H1 (cell line): ENCODE measurements around the gene ALDOA. TPM values are rescaled to one million over a fixed set of nuclear protein-coding genes. Genes with fewer than 3 reads are reported as not detected.

Source experiments
- CTCF ChIA-PET: fragments of 300-600 bp; sonication (Branson Sonifier 250); formaldehyde crosslinking; loops from one replicate; lab custom pipeline; 2021; ENCODE audit not compliant: partially characterized antibody; lab: Charles Lee
- POLR2A ChIA-PET: fragments of 300-600 bp; sonication (Branson Sonifier 250); formaldehyde crosslinking; loops from one replicate; lab custom pipeline; 2021; ENCODE audit warnings: inconsistent platforms; ENCODE audit not compliant: partially characterized antibody; lab: Charles Lee
- DNase-seq, 2 experiments: peaks; one replicate each; pipeline versions ENCODE4 v3.0.0 to v3.0.0-alpha.2; 2010 to 2022; ENCODE audit warnings: low spot score in 2 of 2, low read depth in 1 of 2, mixed read lengths in 1 of 2
- FAIRE-seq: peaks from 2 replicates; lab custom pipeline; 2011; peaks lifted over from hg19 to GRCh38; lab: Jason Lieb, UNC
- H2AFZ ChIP-seq: 2 replicates; pipeline ENCODE4 v1.8.1; 2012; ENCODE audit warnings: low read length, inconsistent platforms
- H2AK5ac ChIP-seq: 2 replicates; pipeline ENCODE4 v1.6.1; 2013; ENCODE audit warnings: low read depth, low read length
- H2BK120ac ChIP-seq: replicated peaks from 2 replicates; pipeline ENCODE3; 2013; ENCODE audit warnings: low read depth, low read length, inconsistent platforms
- H2BK12ac ChIP-seq: 2 replicates; pipeline ENCODE4 v1.6.1; 2013; ENCODE audit warnings: low read depth, low read length
- H2BK15ac ChIP-seq: 2 replicates; pipeline ENCODE4 v1.6.1; 2013; ENCODE audit warnings: low read length
- H2BK20ac ChIP-seq: 2 replicates; pipeline ENCODE4 v1.6.1; 2013; ENCODE audit warnings: low read length
- H2BK5ac ChIP-seq: 2 replicates; pipeline ENCODE4 v1.6.1; 2013; ENCODE audit warnings: low read depth, low read length
- H3K14ac ChIP-seq: 2 replicates; pipeline ENCODE4 v1.6.1; 2013; ENCODE audit warnings: inconsistent platforms; ENCODE audit not compliant: insufficient read length
- H3K18ac ChIP-seq: 2 replicates; pipeline ENCODE4 v1.6.1; 2013; ENCODE audit warnings: low read length; ENCODE audit errors: extremely low read depth
- H3K23ac ChIP-seq: 2 replicates; pipeline ENCODE4 v1.6.1; 2013; ENCODE audit warnings: inconsistent platforms; ENCODE audit not compliant: insufficient read length
- H3K23me2 ChIP-seq: 2 replicates; pipeline ENCODE4 v1.6.1; 2013; ENCODE audit warnings: low read depth, low read length
- H3K27ac ChIP-seq: 2 replicates; pipeline ENCODE4 v1.6.1; 2011; ENCODE audit warnings: low read depth, low read length, inconsistent platforms
- H3K27me3 ChIP-seq, 4 experiments: replicated peaks in 1 of 4; 1 replicate in 1 of 4; 2 replicates in 3 of 4; pipeline versions ENCODE4 v1.6.1 to v1.8.1; 2011 to 2013; ENCODE audit warnings: low read length in 3 of 4, mild to moderate bottlenecking in 3 of 4, inconsistent platforms in 2 of 4, mixed read lengths in 2 of 4, moderate library complexity in 1 of 4; ENCODE audit not compliant: control insufficient read depth in 3 of 4, insufficient read depth in 3 of 4; ENCODE audit errors: extremely low read depth in 1 of 4
- H3K36me3 ChIP-seq, 4 experiments: 2 replicates each; pipeline versions ENCODE4 v1.6.1 to v1.8.1; 2011 to 2013; ENCODE audit warnings: mild to moderate bottlenecking in 4 of 4, low read length in 3 of 4, moderate library complexity in 2 of 4, control low read depth in 1 of 4, inconsistent platforms in 1 of 4; ENCODE audit not compliant: insufficient read depth in 4 of 4, control insufficient read depth in 2 of 4
- H3K4ac ChIP-seq: replicated peaks from 2 replicates; pipeline ENCODE3; 2013; ENCODE audit warnings: low read length, low read depth, mixed read lengths, inconsistent platforms; ENCODE audit not compliant: insufficient read length
- H3K4me1 ChIP-seq, 4 experiments: replicated peaks in 1 of 4; 1 replicate in 1 of 4; 2 replicates in 3 of 4; pipeline versions ENCODE4 v1.6.1 to v1.8.1; 2011 to 2013; ENCODE audit warnings: low read length in 3 of 4, inconsistent platforms in 2 of 4, mixed read lengths in 1 of 4; ENCODE audit not compliant: insufficient read depth in 4 of 4, control insufficient read depth in 3 of 4
- H3K4me2 ChIP-seq, 2 experiments: 2 replicates each; pipeline versions ENCODE4 v1.6.1 to v1.8.1; 2011 to 2013; ENCODE audit warnings: low read depth in 2 of 2, low read length in 2 of 2, control low read depth in 1 of 2, inconsistent platforms in 1 of 2, mild to moderate bottlenecking in 1 of 2; ENCODE audit not compliant: insufficient read depth in 1 of 2
- H3K4me3 ChIP-seq, 4 experiments: fragments of 200-600, 300-600 bp in 1 of 4; sonication (generic), shearing (Covaris generic), sonication (Bioruptor Twin) in 1 of 4; 2 replicates each; pipeline versions ENCODE4 v1.5.1 to v1.8.1; 2011 to 2016; ENCODE audit warnings: low read length in 4 of 4, low read depth in 3 of 4, control low read depth in 2 of 4, inconsistent platforms in 2 of 4, mild to moderate bottlenecking in 2 of 4, mixed read lengths in 1 of 4, moderate library complexity in 1 of 4; ENCODE audit not compliant: insufficient read depth in 2 of 4; ENCODE audit errors: extremely low read depth in 1 of 4
- H3K56ac ChIP-seq: replicated peaks from 2 replicates; pipeline ENCODE3; 2013; ENCODE audit warnings: low read depth, mild to moderate bottlenecking, mixed read lengths, low read length, inconsistent platforms; ENCODE audit not compliant: insufficient read length
- H3K79me1 ChIP-seq: 2 replicates; pipeline ENCODE4 v1.6.1; 2013; ENCODE audit warnings: low read depth, low read length, control low read depth
- H3K79me2 ChIP-seq, 2 experiments: 2 replicates each; pipeline versions ENCODE4 v1.6.1 to v1.8.1; 2012 to 2013; ENCODE audit warnings: low read length in 2 of 2, mild to moderate bottlenecking in 2 of 2, inconsistent platforms in 1 of 2; ENCODE audit not compliant: insufficient read depth in 2 of 2, control insufficient read depth in 1 of 2
- H3K9ac ChIP-seq, 4 experiments: replicated peaks in 1 of 4; 1 replicate in 1 of 4; 2 replicates in 3 of 4; pipeline versions ENCODE4 v1.6.1 to v1.8.1; 2011 to 2013; ENCODE audit warnings: low read depth in 3 of 4, low read length in 3 of 4, control low read depth in 2 of 4, mild to moderate bottlenecking in 2 of 4, moderate library complexity in 2 of 4, inconsistent platforms in 1 of 4; ENCODE audit errors: extremely low read depth in 1 of 4
- H3K9me3 ChIP-seq, 2 experiments: 2 replicates each; pipeline versions ENCODE4 v1.6.1 to v1.8.1; 2012 to 2013; ENCODE audit warnings: mild to moderate bottlenecking in 2 of 2, moderate library complexity in 2 of 2, control low read depth in 1 of 2, inconsistent platforms in 1 of 2, low read depth in 1 of 2, low read length in 1 of 2, mixed read lengths in 1 of 2; ENCODE audit not compliant: insufficient read depth in 2 of 2
- H4K20me1 ChIP-seq, 2 experiments: replicated peaks in 1 of 2; 2 replicates each; pipeline versions ENCODE3 to v1.8.1; 2011 to 2013; ENCODE audit warnings: inconsistent platforms in 2 of 2, low read length in 2 of 2, mild to moderate bottlenecking in 1 of 2; ENCODE audit not compliant: insufficient read depth in 2 of 2, control insufficient read depth in 1 of 2
- H4K5ac ChIP-seq: 2 replicates; pipeline ENCODE4 v1.6.1; 2013; ENCODE audit warnings: low read length, low read depth, mixed read lengths, inconsistent platforms; ENCODE audit not compliant: insufficient read length
- H4K8ac ChIP-seq: 2 replicates; pipeline ENCODE4 v1.8.0; 2013; ENCODE audit warnings: mild to moderate bottlenecking, moderate library complexity, low read length, inconsistent platforms; ENCODE audit not compliant: insufficient read depth; ENCODE audit errors: extremely low read depth
- H4K91ac ChIP-seq: replicated peaks from 2 replicates; pipeline ENCODE3; 2013; ENCODE audit warnings: low read length, mixed read lengths, inconsistent platforms; ENCODE audit not compliant: insufficient read length
- CBX8 ChIP-seq: fragments of 300-800, 300-1000 bp; sonication (generic); IDR thresholded peaks from 2 replicates; pipeline ENCODE4 v1.7.1; 2016; ENCODE audit warnings: low read depth, low read length, borderline replicate concordance
- CTBP2 ChIP-seq: IDR thresholded peaks from 2 replicates; pipeline ENCODE4 v1.7.0; 2011; ENCODE audit warnings: borderline replicate concordance, mild to moderate bottlenecking, moderate library complexity, mixed read lengths, low read length; ENCODE audit not compliant: insufficient read depth, insufficient read length
- SIX5 ChIP-seq: IDR thresholded peaks from 2 replicates; pipeline ENCODE4 v1.6.1; 2011; ENCODE audit warnings: mild to moderate bottlenecking, low read depth, low read length
- WGBS, 2 experiments: shearing (Covaris generic) in 1 of 2; methylation state at CpG; one replicate each; pipeline versions ENCODE4 v1.1.6 to v1.1.7; 2013 to 2015; ENCODE audit warnings: low lambda C conversion rate in 2 of 2, mixed read lengths in 2 of 2, inconsistent platforms in 1 of 2, low coverage in 1 of 2, missing lambda C conversion rate in 1 of 2; ENCODE audit not compliant: insufficient replicate concordance in 2 of 2, insufficient coverage in 1 of 2, insufficient read length in 1 of 2; ENCODE audit errors: extremely low coverage in 1 of 2, missing lambda C conversion rate in 1 of 2; 5-methylcytosine and 5-hydroxymethylcytosine counted together
- polyA plus RNA-seq, 7 experiments: library from polyadenylated mRNA; depleted of rRNA in 3 of 7; stranded (reverse) in 5 of 7; unstranded in 2 of 7; fragments of >200 nt in 5 of 7; fragments of 200-250 nt in 2 of 7; gene quantifications; 1 replicate in 5 of 7; 2 replicates in 1 of 7; 4 replicates in 1 of 7; pipeline versions ENCODE4 v1.2.1 to v1.2.3, GENCODE V29; 2011 to 2013; ENCODE audit warnings: missing spikeins in 2 of 7, mixed read lengths in 2 of 7
- total RNA-seq: library from RNA; stranded (reverse); fragmentation: NEBNext Ultra II Directional; extraction: Animal tissue kit (Norgen Biotek cat#: 25700); gene quantifications from 2 replicates; pipeline ENCODE4 v1.2.1, GENCODE V29; 2021

The ALDOA gene
- total and polyA plus RNA-seq, 2 of the 8 experiments (the other 6 are each of a cell fraction or from before 2014, with no cell fraction given) = 1,072 to 1,083 TPM

- no peak overlapping the region for H4K8ac ChIP-seq
- no peak overlapping the region for H3K4me2 ChIP-seq
- H2BK12ac ChIP-seq = no peak overlapping the region
- H3K9ac ChIP-seq = no peak overlapping the region
- H2BK120ac ChIP-seq = no peak overlapping the region
- H3K56ac ChIP-seq = no peak overlapping the region
- WGBS, 2 experiments = 88% methylated on average over 7 of the region's 7 CpGs; no CpG with 5 or more reads in 1 of the 2 experiments
- peaks cover 10% of the 10 kb centered on the region; the same call in 1 of the 2 replicates for H3K23me2 ChIP-seq
- no peak overlapping the region for H2BK20ac ChIP-seq
- H3K27ac ChIP-seq = no peak overlapping the region
- no peak overlapping the region for H3K4ac ChIP-seq
- H2BK15ac ChIP-seq = no peak overlapping the region
- H3K23ac ChIP-seq = no peak overlapping the region
- no peak for FAIRE-seq
- no peak overlapping the region for H3K18ac ChIP-seq
- no peak overlapping the region for H4K5ac ChIP-seq
- peaks cover 0 to 23% (median 19%) of the 10 kb centered on the region in 4 experiments; a peak in 6 of 7 replicates for H3K4me1 ChIP-seq
- H3K4me3 ChIP-seq = no peak overlapping the region
- no peak overlapping the region for H2AFZ ChIP-seq
- no peaks in the 10 kb centered on the region for H3K36me3 ChIP-seq
- no peaks in the 10 kb centered on the region for H3K79me2 ChIP-seq
- no peak overlapping the region for H4K91ac ChIP-seq
- DNase-seq = no peak
- H3K79me1 ChIP-seq = peaks cover 5% of the 10 kb centered on the region; the same call in 1 of the 2 replicates
- H4K20me1 ChIP-seq = peaks cover 7 to 8% of the 10 kb centered on the region in 2 experiments
- H3K9me3 ChIP-seq = no peaks in the 10 kb centered on the region
- ChIA-PET CTCF (interaction anchor here (0.6 to 2.7 kb wide), 13 partner anchors 10 to 271 kb away, joined by 3 to 25 read pairs (median 12); a partner anchor contains a TSS), POLR2A (interaction anchor here (1.9 to 4.2 kb wide), 3 partner anchors 12 to 33 kb away, joined by 6 to 25 read pairs (median 9); partner anchors contain the start of gene ALDOA)
- no peak overlapping the region for H2BK5ac ChIP-seq
- H2AK5ac ChIP-seq = no peak overlapping the region
- peaks cover 0 to 14% (median 5%) of the 10 kb centered on the region in 4 experiments; a peak in 2 of 7 replicates for H3K27me3 ChIP-seq
- H3K14ac ChIP-seq = no peak overlapping the region
- TF ChIP-seq CBX8 (no peak), CTBP2 (no peak), SIX5 (no peak)
These were observed 32.3 kb upstream of the ALDOA start for GRCh38 chr16:30033270-30033669.
